ENCODE results near the gene GRK4.

- TF ChIP-seq CTCF (IDR thresholded peaks at IDR 0.05) (no peak), ZFX (IDR thresholded peaks at IDR 0.05; ENCODE audit: borderline replicate concordance) (no peak)
Measured at GRCh38 chr4:2977211-2978088, 14.1 kb downstream of the GRK4 start.

All from 22Rv1 (cell line).